SK-N-SH (cell line): ENCODE measurements around the gene TBXAS1. TPM values are rescaled to one million over a fixed set of nuclear protein-coding genes. Genes with fewer than 3 reads are reported as not detected.

Experiments
- CTCF ChIA-PET: fragments of 300-600, 350-600 bp; formaldehyde crosslinking; extraction: SDS; loops from one replicate; lab custom pipeline; 2021; lab: Yijun Ruan, JAX
- POLR2A ChIA-PET: fragments of 350-600 bp; sonication (Branson Sonifier 250); formaldehyde crosslinking; extraction: SDS; loops from one replicate; lab custom pipeline; 2020; ENCODE audit warnings: antibody characterized with exemption, inconsistent platforms; lab: Yijun Ruan, JAX
- DNase-seq: peaks from one replicate; pipeline ENCODE4 v3.0.0; 2012
- H2AFZ ChIP-seq: fragments of 200-600 bp; sonication (generic); 2 replicates; pipeline ENCODE4 v1.8.1; 2016; ENCODE audit warnings: antibody characterized with exemption, mild to moderate bottlenecking, low read depth
- H3F3A ChIP-seq: fragments of 200-600 bp; sonication (generic); replicated peaks from 2 replicates; pipeline ENCODE3; 2016; ENCODE audit warnings: antibody characterized with exemption, mild to moderate bottlenecking; ENCODE audit not compliant: insufficient read depth
- H3K27ac ChIP-seq, 2 experiments: fragments of 200-500 bp in 1 of 2; fragments of 200-600 bp in 1 of 2; sonication (Bioruptor generic) in 1 of 2; sonication (generic), shearing (Covaris generic) in 1 of 2; 2 replicates each; pipeline versions ENCODE4 v1.5.1 to v1.6.1; 2014 to 2016; ENCODE audit warnings: low read depth in 2 of 2, inconsistent platforms in 1 of 2, low read length in 1 of 2, mild to moderate bottlenecking in 1 of 2, mixed read lengths in 1 of 2
- H3K27me3 ChIP-seq: fragments of 200-600 bp; sonication (generic), shearing (Covaris generic); 2 replicates; pipeline ENCODE4 v1.6.1; 2016; ENCODE audit warnings: mixed run types; ENCODE audit not compliant: insufficient read depth
- H3K36me3 ChIP-seq, 2 experiments: fragments of 200-500 bp in 1 of 2; fragments of 200-600 bp in 1 of 2; sonication (Bioruptor generic) in 1 of 2; sonication (generic) in 1 of 2; replicated peaks in 1 of 2; 2 replicates each; pipeline versions ENCODE3 to v1.5.1; 2014 to 2016; ENCODE audit warnings: low read length in 1 of 2, mild to moderate bottlenecking in 1 of 2; ENCODE audit not compliant: insufficient read depth in 2 of 2, control insufficient read depth in 1 of 2
- H3K4me1 ChIP-seq, 2 experiments: fragments of 200-500 bp in 1 of 2; fragments of 200-600 bp in 1 of 2; sonication (Bioruptor generic) in 1 of 2; sonication (generic), shearing (Covaris generic) in 1 of 2; 2 replicates each; pipeline versions ENCODE4 v1.5.1 to v1.6.1; 2014 to 2016; ENCODE audit warnings: low read depth in 1 of 2, low read length in 1 of 2, mixed run types in 1 of 2; ENCODE audit not compliant: insufficient read depth in 2 of 2, control insufficient read depth in 1 of 2
- H3K4me2 ChIP-seq: fragments of 200-600 bp; sonication (generic), shearing (Covaris generic); 2 replicates; pipeline ENCODE4 v1.6.1; 2017; ENCODE audit warnings: mixed run types
- H3K4me3 ChIP-seq, 2 experiments: fragments of 200-500 bp in 1 of 2; fragments of 200-600 bp in 1 of 2; sonication (Bioruptor generic) in 1 of 2; sonication (generic), shearing (Covaris generic) in 1 of 2; 2 replicates each; pipeline versions ENCODE4 v1.5.1 to v1.8.1; 2014 to 2016; ENCODE audit warnings: low read depth in 2 of 2, inconsistent platforms in 1 of 2, low read length in 1 of 2, mild to moderate bottlenecking in 1 of 2, mixed read lengths in 1 of 2, moderate library complexity in 1 of 2
- H3K79me2 ChIP-seq: fragments of 200-600 bp; sonication (generic); 2 replicates; pipeline ENCODE4 v1.8.1; 2017; ENCODE audit warnings: mild to moderate bottlenecking; ENCODE audit not compliant: insufficient read depth
- H3K9ac ChIP-seq: fragments of 200-600 bp; sonication (generic); 2 replicates; pipeline ENCODE4 v1.6.1; 2017; ENCODE audit warnings: mixed run types
- H3K9me2 ChIP-seq: fragments of 200-600 bp; sonication (generic); 2 replicates; pipeline ENCODE4 v1.6.1; 2017; ENCODE audit warnings: mixed run types
- H3K9me3 ChIP-seq: fragments of 200-600 bp; sonication (generic); 2 replicates; pipeline ENCODE4 v1.6.1; 2017; ENCODE audit warnings: mixed run types, mild to moderate bottlenecking, moderate library complexity
- H4K20me1 ChIP-seq: fragments of 200-600 bp; sonication (generic); 2 replicates; pipeline ENCODE4 v1.6.1; 2017; ENCODE audit warnings: mild to moderate bottlenecking, mixed run types; ENCODE audit not compliant: insufficient read depth
- EP300 ChIP-seq, 2 experiments: IDR thresholded peaks; 2 replicates each; pipeline versions ENCODE4 v1.4.0 to v1.6.1; 2012; ENCODE audit warnings: borderline replicate concordance in 1 of 2, low read depth in 1 of 2, low read length in 1 of 2
- FOXM1 ChIP-seq: IDR thresholded peaks from 2 replicates; pipeline ENCODE4 v1.4.0; 2012; ENCODE audit warnings: low read depth, mild to moderate bottlenecking
- GATA2 ChIP-seq: sonication (generic); formaldehyde crosslinking; IDR thresholded peaks from 2 replicates; pipeline ENCODE4 v1.5.0; 2020; ENCODE audit warnings: mild to moderate bottlenecking, missing genetic modification reagents
- JUND ChIP-seq: IDR thresholded peaks from 2 replicates; pipeline ENCODE4 v1.4.0; 2012
- MXI1 ChIP-seq: IDR thresholded peaks from 2 replicates; pipeline ENCODE4 v1.6.1; 2012; ENCODE audit warnings: mild to moderate bottlenecking, low read depth, low read length, improper control_type of control experiment
- PBX3 ChIP-seq: IDR thresholded peaks from 2 replicates; pipeline ENCODE4; 2012
- RAD21 ChIP-seq: IDR thresholded peaks from 2 replicates; pipeline ENCODE4 v1.6.1; 2012; ENCODE audit warnings: mild to moderate bottlenecking, low read length
- SIN3A ChIP-seq: IDR thresholded peaks from 2 replicates; pipeline ENCODE4 v1.6.1; 2012; ENCODE audit warnings: low read depth, mild to moderate bottlenecking, low read length, moderate library complexity, borderline replicate concordance
- TCF12 ChIP-seq: IDR thresholded peaks from 2 replicates; pipeline ENCODE4 v1.4.0; 2012
- USF1 ChIP-seq: IDR thresholded peaks from 2 replicates; pipeline ENCODE4 v1.4.0; 2012; ENCODE audit warnings: low read depth, borderline replicate concordance
- ZBTB33 ChIP-seq: IDR thresholded peaks from 2 replicates; pipeline ENCODE4 v1.4.0; 2012; ENCODE audit warnings: low read depth, borderline replicate concordance
- WGBS: methylation state at CpG from one replicate; pipeline ENCODE4 v1.1.6; 2017; ENCODE audit warnings: low lambda C conversion rate; 5-methylcytosine and 5-hydroxymethylcytosine counted together
- polyA plus RNA-seq, 3 experiments: library from polyadenylated mRNA; depleted of rRNA; stranded (reverse); fragments of >200 nt; gene quantifications; 2 replicates each; pipeline ENCODE4 v1.2.3, GENCODE V29; 2012
- TF ChIP-seq, protein P1 (sequence below): fragments of 150-350 bp; IDR thresholded peaks from 2 replicates; pipeline ENCODE4 v1.6.1; 2017; ENCODE audit warnings: antibody characterized with exemption, low read length, low read depth, borderline replicate concordance

Gene TBXAS1
- polyA plus RNA-seq, 1 of the 3 experiments (the other 2 are of a cell fraction), result 4.4 TPM

DNA sequence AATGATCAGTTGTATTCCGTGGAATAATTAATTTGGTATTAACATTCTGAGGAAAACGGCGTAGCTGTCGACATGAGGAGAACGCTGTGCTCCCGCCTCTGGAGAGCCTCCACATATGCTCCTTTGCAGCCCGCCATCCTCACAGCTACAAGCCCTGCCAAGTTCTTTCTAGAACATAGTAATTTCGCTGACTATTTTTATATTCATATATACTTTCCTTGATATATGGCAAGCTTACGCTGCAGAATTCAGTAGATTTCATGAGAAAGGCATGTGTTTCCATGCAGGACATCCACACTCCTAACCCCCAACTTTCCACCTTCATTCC, 45.2 kb downstream of the TBXAS1 start:
- H3K4me1 ChIP-seq, result peaks cover 0 to 4% of the 10 kb centered on the region in 2 experiments; a peak in 1 of 4 replicates
- TF ChIP-seq FOXM1 (no peak), ZBTB33 (no peak), PBX3 (no peak), JUND (no peak), EP300 (IDR thresholded peaks at IDR 0.05; ENCODE audit: borderline replicate concordance in 1 of 2, low read depth in 1 of 2, low read length in 1 of 2) (no peak), MXI1 (no peak)
- H3K4me2 ChIP-seq, result no peak overlapping the region
- no peaks in the 10 kb centered on the region for H3K27me3 ChIP-seq
- H3K4me3 ChIP-seq, result no peak overlapping the region
- 83% methylated on average over 9 of the region's 9 CpGs for WGBS
- H3K9ac ChIP-seq, result no peak overlapping the region
- no peaks in the 10 kb centered on the region for H4K20me1 ChIP-seq
- ChIA-PET POLR2A (no interaction called here), CTCF (interaction anchor here (0.9 to 1.4 kb wide), 2 partner anchors 8 to 127 kb away, joined by 3 to 4 read pairs; no protein-coding TSS in a partner anchor)
- no peaks in the 10 kb centered on the region for H3K36me3 ChIP-seq
- H3K9me3 ChIP-seq, result no peaks in the 10 kb centered on the region
- H3K9me2 ChIP-seq, result no peaks in the 10 kb centered on the region
- no peaks in the 10 kb centered on the region for H3K79me2 ChIP-seq
- no peak overlapping the region for H3K27ac ChIP-seq
- H2AFZ ChIP-seq, result no peak overlapping the region
- no peaks in the 10 kb centered on the region for H3F3A ChIP-seq
- no peak for DNase-seq

GRCh38 chr7:139875821-139876241, 46.8 kb downstream of the TBXAS1 start:
- Histone ChIP-seq H3K4me2 (no peak overlapping the region), H3K9me2 (peaks cover 4% of the 10 kb centered on the region; the same call in 1 of the 2 replicates), H3K27me3 (no peaks in the 10 kb centered on the region), H3K4me1 (peaks cover 0 to 4% of the 10 kb centered on the region in 2 experiments; a peak in 1 of 4 replicates), H3K4me3 (no peak overlapping the region), H4K20me1 (no peaks in the 10 kb centered on the region), H3K79me2 (no peaks in the 10 kb centered on the region), H2AFZ (no peak overlapping the region), H3K9ac (no peak overlapping the region), H3K27ac (no peak overlapping the region), H3K9me3 (no peaks in the 10 kb centered on the region), H3F3A (no peaks in the 10 kb centered on the region), H3K36me3 (no peaks in the 10 kb centered on the region)
- no peak for DNase-seq
- no peak for TF ChIP-seq USF1
- no peak for TF ChIP-seq GATA2
- no peak for TF ChIP-seq TCF12
- no peak for TF ChIP-seq RAD21
- TF ChIP-seq, protein P1, sequence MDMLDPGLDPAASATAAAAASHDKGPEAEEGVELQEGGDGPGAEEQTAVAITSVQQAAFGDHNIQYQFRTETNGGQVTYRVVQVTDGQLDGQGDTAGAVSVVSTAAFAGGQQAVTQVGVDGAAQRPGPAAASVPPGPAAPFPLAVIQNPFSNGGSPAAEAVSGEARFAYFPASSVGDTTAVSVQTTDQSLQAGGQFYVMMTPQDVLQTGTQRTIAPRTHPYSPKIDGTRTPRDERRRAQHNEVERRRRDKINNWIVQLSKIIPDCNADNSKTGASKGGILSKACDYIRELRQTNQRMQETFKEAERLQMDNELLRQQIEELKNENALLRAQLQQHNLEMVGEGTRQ, result no peak
- TF ChIP-seq SIN3A, result no peak
- WGBS, result 47% methylated on average over 7 of the region's 7 CpGs
- CTCF ChIA-PET, result no interaction called here
- POLR2A ChIA-PET, result no interaction called here
